Measurements from ENCODE around the gene UPK2. TPM values are rescaled to one million over a fixed set of nuclear protein-coding genes. Genes with fewer than 3 reads are reported as not detected.

The UPK2 gene
- 7.9 TPM for total RNA-seq

GRCh38 chr11:118956094-118956846 is at the start of gene UPK2:
Gene UPK2, plus strand, starts transcription at chr11:118956298. Its CDS starts 53 bp downstream, at chr11:118956351.

GRCh38 chr11:118971646-118972045 is 15.5 kb downstream of the UPK2 start, which contains the start of gene FOXR1:
Gene FOXR1, plus strand, starts transcription at chr11:118971761. Its CDS starts 171 bp downstream, at chr11:118971932.

DNA sequence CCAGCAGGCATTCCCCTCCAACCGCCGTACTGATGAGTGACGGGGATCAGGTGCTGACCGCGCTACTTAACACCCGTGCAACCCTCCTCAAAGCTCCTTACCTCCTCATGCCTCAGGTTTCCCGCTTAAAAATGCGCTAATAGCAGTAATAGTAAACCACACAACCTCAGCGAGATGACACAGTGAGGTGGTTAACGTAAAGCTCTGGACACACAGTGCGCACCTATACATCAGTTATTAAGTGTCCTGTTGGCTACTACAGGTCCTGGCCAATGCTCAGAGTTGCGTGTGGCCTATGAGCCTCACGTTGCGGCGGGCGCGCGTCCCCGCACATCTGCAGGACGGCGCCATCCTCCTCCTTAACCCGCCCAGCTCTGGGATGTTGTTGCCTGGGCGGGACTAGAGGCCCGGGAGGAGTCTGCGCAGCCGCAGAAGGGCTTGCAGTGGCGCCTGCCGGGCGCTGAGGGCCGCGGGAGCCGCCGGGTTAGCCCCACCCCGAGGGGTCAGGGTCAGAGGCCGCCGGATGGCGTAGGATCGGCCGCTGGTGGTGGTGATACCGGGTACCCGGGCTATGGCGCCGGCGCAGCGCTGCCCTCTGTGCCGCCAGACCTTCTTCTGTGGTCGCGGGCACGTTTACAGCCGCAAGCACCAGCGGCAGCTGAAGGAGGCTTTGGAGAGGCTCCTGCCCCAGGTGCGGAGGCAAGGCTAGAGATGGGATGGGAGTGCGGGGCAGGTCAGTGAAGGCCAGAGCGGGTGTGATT is 41.7 kb downstream of the UPK2 start, which contains the start of gene CENATAC:
CENATAC (plus strand) TSS at position 512 of the 761 bp plus-strand sequence; CDS start at position 572, 60 bp downstream.

Small RNAs within 50 kb of the gene (small RNA-seq; reads per million reads assigned to genes)
- not detected for gene AP003392.2 (ENCODE audit: low replicate concordance)
- not detected for gene MIR4492 (ENCODE audit: low replicate concordance)
- gene RF00017 (ENCODE audit: low replicate concordance) = not detected
- gene RF00019 (ENCODE audit: low replicate concordance) = not detected
- not detected for gene RN7SL688P (ENCODE audit: low replicate concordance)

Other genes with a start within 250 kb of the UPK2 start
- 149 TPM for gene DDX6, start 165.1 kb upstream of the UPK2 start, total RNA-seq
- gene CXCR5, start 72.4 kb upstream of the UPK2 start, total RNA-seq = 0.06 TPM
- gene BCL9L, start 30.4 kb upstream of the UPK2 start, total RNA-seq = 31.4 TPM
- gene FOXR1, start 15.5 kb downstream of the UPK2 start, total RNA-seq = not detected
- 30.3 TPM for gene CENATAC, start 41.8 kb downstream of the UPK2 start, total RNA-seq
- 541 TPM for gene RPS25, start 62.0 kb downstream of the UPK2 start, total RNA-seq
- 58.5 TPM for gene TRAPPC4, start 62.5 kb downstream of the UPK2 start, total RNA-seq
- gene SLC37A4, start 74.6 kb downstream of the UPK2 start, total RNA-seq = 35.3 TPM
- 64.1 TPM for gene HYOU1, start 100.9 kb downstream of the UPK2 start, total RNA-seq
- gene VPS11, start 111.5 kb downstream of the UPK2 start, total RNA-seq = 40.3 TPM
- 19.7 TPM for gene HMBS, start 128.6 kb downstream of the UPK2 start, total RNA-seq
- 20.0 TPM for gene DPAGT1, start 145.6 kb downstream of the UPK2 start, total RNA-seq
- gene C2CD2L, start 151.0 kb downstream of the UPK2 start, total RNA-seq = 6.9 TPM
- 26.6 TPM for gene HINFP, start 165.3 kb downstream of the UPK2 start, total RNA-seq
- gene ABCG4, start 192.8 kb downstream of the UPK2 start, total RNA-seq = 0.76 TPM
- gene NLRX1, start 212.4 kb downstream of the UPK2 start, total RNA-seq = 23.4 TPM
- gene NHERF4, start 229.2 kb downstream of the UPK2 start, total RNA-seq = 12.4 TPM